GM13977 (cell line): Measurements from ENCODE around the gene RIPK4.
"Not testable (repeated sequence)": the region's sequence is repeated elsewhere in the genome, so short reads cannot be mapped to it uniquely, and the experiment has no call there.

Experiments used
- DNase-seq: peaks from one replicate; pipeline ENCODE4 v3.0.0; 2012; ENCODE audit warnings: low spot score
- CTCF ChIP-seq: IDR thresholded peaks from 2 replicates; pipeline ENCODE4 v1.5.1; 2012; ENCODE audit warnings: mild to moderate bottlenecking, control low read depth; ENCODE audit not compliant: insufficient read depth; ENCODE audit errors: extremely low read depth, missing control alignments
- in situ Hi-C: fragments of 300-500 bp; cut with MboI; formaldehyde crosslinking; loops from one replicate; pipeline ENCODE4 v1.12.0; 2022; ENCODE audit warnings: low sequenced_read_pairs, low pct_unique_long_range_greater_than_20kb, mixed read lengths, inconsistent platforms; ENCODE audit not compliant: unreplicated experiment

RIPK4 gene

GRCh38 chr21:41796476-41797080 is 29.7 kb upstream of the RIPK4 start:
- in situ Hi-C loops, result no loop called here
- DNase-seq, result no peak
- TF ChIP-seq CTCF, result no peak

DNA sequence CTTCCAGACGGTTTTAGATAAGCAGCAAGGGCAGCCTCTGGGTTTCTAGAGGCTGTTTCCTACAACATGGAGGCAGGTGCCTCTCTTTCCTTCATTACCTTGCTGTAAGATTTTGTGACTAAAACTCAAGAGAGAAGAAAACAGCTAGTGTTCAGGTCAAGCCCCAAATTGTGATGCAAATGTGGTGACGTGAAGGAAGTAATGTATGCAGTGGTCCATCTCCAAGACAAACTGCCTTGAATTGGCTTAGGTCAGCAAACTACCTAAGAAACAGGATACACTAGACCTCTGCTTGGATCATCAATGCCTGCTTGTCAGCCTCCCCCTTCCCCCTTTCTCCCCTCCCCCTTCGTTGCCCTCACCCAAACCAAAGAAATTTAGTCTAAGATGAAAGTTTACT is 28.9 kb upstream of the RIPK4 start:
- DNase-seq, result no peak
- TF ChIP-seq CTCF, result no peak
- in situ Hi-C loops, result no loop called here

GRCh38 chr21:41794600-41794999 is 27.7 kb upstream of the RIPK4 start:
- in situ Hi-C loops, result no loop called here
- DNase-seq, result no peak
- TF ChIP-seq CTCF, result no peak

GRCh38 chr21:41792711-41793110 is 25.9 kb upstream of the RIPK4 start:
- no peak for TF ChIP-seq CTCF
- no peak for DNase-seq
- in situ Hi-C loops, result no loop called here

DNA sequence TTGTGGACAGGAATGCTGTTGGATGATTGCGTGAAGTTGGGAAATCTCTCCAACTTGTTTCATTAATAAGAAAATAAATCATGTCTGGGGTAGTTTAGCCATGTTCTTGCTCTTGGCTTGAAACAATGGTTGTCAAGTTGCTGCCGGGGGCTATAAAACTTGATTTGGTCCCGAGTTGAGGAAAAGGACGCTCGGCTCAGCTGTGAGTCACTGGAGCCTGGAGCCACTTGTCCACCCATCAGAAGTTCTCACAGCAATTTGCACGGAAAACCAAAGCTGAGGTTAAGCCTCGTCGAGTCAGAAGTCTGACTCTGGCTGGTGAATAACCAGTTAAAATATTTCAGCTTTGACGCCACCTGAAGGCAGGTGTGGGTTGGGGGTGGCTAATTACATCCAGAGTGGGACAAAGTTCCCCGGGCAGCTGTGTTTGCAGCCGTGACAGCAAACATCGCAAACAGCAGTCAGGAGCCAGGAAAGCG is 19.7 kb upstream of the RIPK4 start:
- no peak for TF ChIP-seq CTCF
- in situ Hi-C loops, result no loop called here
- DNase-seq, result no peak

- in situ Hi-C loops, result not testable (repeated sequence)
Observed at GRCh38 chr21:41785262-41785661, 18.4 kb upstream of the RIPK4 start.

GRCh38 chr21:41784456-41785102 is 17.7 kb upstream of the RIPK4 start:
- no peak for DNase-seq
- no peak for TF ChIP-seq CTCF
- in situ Hi-C loops, result no loop called here

More at GRCh38 chr21:41785262-41785661, 18.4 kb upstream of the RIPK4 start:
- DNase-seq, result not testable (repeated sequence)
